WI38 (cell line): Measurements from ENCODE around the gene FOSL1.

Experiments used
- H3K4me3 ChIP-seq: 2 replicates; pipeline ENCODE4 v1.5.1; 2011; ENCODE audit warnings: low read depth, mild to moderate bottlenecking, control low read depth, low read length
- CTCF ChIP-seq: IDR thresholded peaks from 2 replicates; pipeline ENCODE4 v1.5.1; 2012; ENCODE audit warnings: low read depth, mild to moderate bottlenecking, control low read depth, low read length

The FOSL1 gene

GRCh38 chr11:65915821-65916251 is 15.6 kb upstream of the FOSL1 start:
- TF ChIP-seq CTCF: no peak
- peak overlapping the region; percentile 76 for H3K4me3 ChIP-seq

- H3K4me3 ChIP-seq: no peak overlapping the region
- no peak for TF ChIP-seq CTCF
Observed at GRCh38 chr11:65915101-65915820, 15.1 kb upstream of the FOSL1 start.

- no peak overlapping the region for H3K4me3 ChIP-seq
- no peak for TF ChIP-seq CTCF
Observed at GRCh38 chr11:65912845-65913244, 12.7 kb upstream of the FOSL1 start.

- no peak overlapping the region for H3K4me3 ChIP-seq
- TF ChIP-seq CTCF: no peak
Observed at GRCh38 chr11:65911682-65912568, 11.7 kb upstream of the FOSL1 start.

- H3K4me3 ChIP-seq: no peak overlapping the region
- TF ChIP-seq CTCF: no peak
Observed at GRCh38 chr11:65907878-65908277, 7.7 kb upstream of the FOSL1 start.

GRCh38 chr11:65906602-65907001 is 6.4 kb upstream of the FOSL1 start:
- H3K4me3 ChIP-seq: no peak overlapping the region
- no peak for TF ChIP-seq CTCF

GRCh38 chr11:65903715-65904114 is 3.5 kb upstream of the FOSL1 start:
- no peak for TF ChIP-seq CTCF
- no peak overlapping the region for H3K4me3 ChIP-seq
